Measurements from ENCODE around the gene SDHC. TPM values are rescaled to one million over a fixed set of nuclear protein-coding genes. Genes with fewer than 3 reads are reported as not detected.

Gene SDHC
- total and polyA plus RNA-seq, 2 of the 8 experiments (the other 6 are each of a cell fraction or from before 2014, with no cell fraction given): 224 to 305 TPM

GRCh38 chr1:161389691-161390558 lies 75.7 kb downstream of the SDHC start (continued):
- TF ChIP-seq NANOG (IDR thresholded peaks at IDR 0.05; ENCODE audit: insufficient read depth, low read depth, low read length, poor library complexity, severe bottlenecking): no peak
- TF ChIP-seq CHD7 (IDR thresholded peaks at IDR 0.05; ENCODE audit: insufficient replicate concordance, low read length): no peak
- TF ChIP-seq RNF2 (IDR thresholded peaks at IDR 0.05; ENCODE audit: borderline replicate concordance, low read depth, low read length, missing control alignments, poor library complexity, severe bottlenecking): no peak
- peak; percentile 36 to 68; a peak in 1 of 4 replicates for TF ChIP-seq HDAC2 (IDR thresholded peaks at IDR 0.05; ENCODE audit: borderline replicate concordance in 1 of 2, low read depth in 2 of 2, low read length in 2 of 2)
- TF ChIP-seq BACH1 (IDR thresholded peaks at IDR 0.05; ENCODE audit: low read length): peak; percentile 74
- no peak for TF ChIP-seq BCL11A (IDR thresholded peaks at IDR 0.05; ENCODE audit: low read depth in 2 of 2, low read length in 2 of 2)
- TF ChIP-seq TBP (IDR thresholded peaks at IDR 0.05; ENCODE audit: low read depth, low read length): peak; percentile 33; the same call in 1 of the 2 replicates

Data from H1 (cell line).